K562 (cell line): ENCODE measurements around the gene CEP131. TPM values are rescaled to one million over a fixed set of nuclear protein-coding genes. Genes with fewer than 3 reads are reported as not detected.
A peak's percentile ranks its signal among the peaks of the same experiment; 100 is the strongest.

Experiments
- CBX2 ChIP-seq: fragments of 200-600 bp; sonication (generic); IDR thresholded peaks from one replicate; pipeline ENCODE4 v1.6.1; 2012; ENCODE audit warnings: mild to moderate bottlenecking, low read length, inconsistent platforms; ENCODE audit not compliant: insufficient read depth, poor library complexity, severe bottlenecking
- KLF13 ChIP-seq: fragments of 450-650 bp; IDR thresholded peaks from 2 replicates; pipeline ENCODE4 v1.6.1; 2016; ENCODE audit warnings: missing genetic modification characterization, low read depth, mild to moderate bottlenecking, missing compliant biosample characterization, moderate library complexity, borderline replicate concordance
- RBFOX2 ChIP-seq: fragments of 200-400 bp; formaldehyde crosslinking; IDR thresholded peaks from 2 replicates; pipeline ENCODE4 v1.6.1; 2017; ENCODE audit warnings: low read depth, mild to moderate bottlenecking, low read length, moderate library complexity
- polyA plus RNA-seq, 8 experiments: library from polyadenylated mRNA; depleted of rRNA in 4 of 8; stranded (reverse) in 5 of 8; unstranded in 3 of 8; fragments of >200 nt; fragmentation: Nextera tagmentation in 2 of 8; fragmentation: Illumina TruSeq in 1 of 8; extraction: Ambion mirVana in 2 of 8; extraction: Trizol in 1 of 8; gene quantifications; 2 replicates each; pipeline versions ENCODE4 v1.2.1 to v1.2.3, GENCODE V29; 2011 to 2014; ENCODE audit warnings: inconsistent platforms in 1 of 8, missing spikeins in 1 of 8
- total RNA-seq, 7 experiments: library from RNA; depleted of rRNA in 6 of 7; stranded (reverse); fragments of >200 nt in 6 of 7; fragmentation: Illumina TruSeq in 2 of 7; extraction: Trizol in 2 of 7; gene quantifications; 2 replicates each; pipeline versions ENCODE4 v1.2.1 to v1.2.3, GENCODE V29; 2011 to 2021; ENCODE audit warnings: low replicate concordance in 1 of 7
- TF ChIP-seq, protein P1 (sequence below): fragments of 450-650 bp; IDR thresholded peaks from 2 replicates; pipeline ENCODE4 v1.6.1; 2017; ENCODE audit warnings: antibody characterized with exemption, mild to moderate bottlenecking

The CEP131 gene
- total and polyA plus RNA-seq, 9 of the 15 experiments (the other 6 are each of a cell fraction or from before 2014, with no cell fraction given): 0.24 to 21.2 (median 2.3) TPM

GRCh38 chr17:81247339-81247990 is 24.7 kb upstream of the CEP131 start (continued):
- TF ChIP-seq, protein P1, sequence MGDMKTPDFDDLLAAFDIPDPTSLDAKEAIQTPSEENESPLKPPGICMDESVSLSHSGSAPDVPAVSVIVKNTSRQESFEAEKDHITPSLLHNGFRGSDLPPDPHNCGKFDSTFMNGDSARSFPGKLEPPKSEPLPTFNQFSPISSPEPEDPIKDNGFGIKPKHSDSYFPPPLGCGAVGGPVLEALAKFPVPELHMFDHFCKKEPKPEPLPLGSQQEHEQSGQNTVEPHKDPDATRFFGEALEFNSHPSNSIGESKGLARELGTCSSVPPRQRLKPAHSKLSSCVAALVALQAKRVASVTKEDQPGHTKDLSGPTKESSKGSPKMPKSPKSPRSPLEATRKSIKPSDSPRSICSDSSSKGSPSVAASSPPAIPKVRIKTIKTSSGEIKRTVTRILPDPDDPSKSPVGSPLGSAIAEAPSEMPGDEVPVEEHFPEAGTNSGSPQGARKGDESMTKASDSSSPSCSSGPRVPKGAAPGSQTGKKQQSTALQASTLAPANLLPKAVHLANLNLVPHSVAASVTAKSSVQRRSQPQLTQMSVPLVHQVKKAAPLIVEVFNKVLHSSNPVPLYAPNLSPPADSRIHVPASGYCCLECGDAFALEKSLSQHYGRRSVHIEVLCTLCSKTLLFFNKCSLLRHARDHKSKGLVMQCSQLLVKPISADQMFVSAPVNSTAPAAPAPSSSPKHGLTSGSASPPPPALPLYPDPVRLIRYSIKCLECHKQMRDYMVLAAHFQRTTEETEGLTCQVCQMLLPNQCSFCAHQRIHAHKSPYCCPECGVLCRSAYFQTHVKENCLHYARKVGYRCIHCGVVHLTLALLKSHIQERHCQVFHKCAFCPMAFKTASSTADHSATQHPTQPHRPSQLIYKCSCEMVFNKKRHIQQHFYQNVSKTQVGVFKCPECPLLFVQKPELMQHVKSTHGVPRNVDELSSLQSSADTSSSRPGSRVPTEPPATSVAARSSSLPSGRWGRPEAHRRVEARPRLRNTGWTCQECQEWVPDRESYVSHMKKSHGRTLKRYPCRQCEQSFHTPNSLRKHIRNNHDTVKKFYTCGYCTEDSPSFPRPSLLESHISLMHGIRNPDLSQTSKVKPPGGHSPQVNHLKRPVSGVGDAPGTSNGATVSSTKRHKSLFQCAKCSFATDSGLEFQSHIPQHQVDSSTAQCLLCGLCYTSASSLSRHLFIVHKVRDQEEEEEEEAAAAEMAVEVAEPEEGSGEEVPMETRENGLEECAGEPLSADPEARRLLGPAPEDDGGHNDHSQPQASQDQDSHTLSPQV: no peak
- 0 out of 2 replicates have a peak, but pooled peaks have one; percentile 0 for TF ChIP-seq RBFOX2
- TF ChIP-seq KLF13 (tag): no peak
- TF ChIP-seq CBX2: no peak
- TF ChIP-seq, all 486 proteins: peak for 2
